GM13976 (cell line): ENCODE results near the gene TPM1.
A peak's percentile ranks its signal among the peaks of the same experiment; 100 is the strongest.
"Not testable (repeated sequence)": the region's sequence is repeated elsewhere in the genome, so short reads cannot be mapped to it uniquely, and the experiment has no call there.

Experiments
- DNase-seq: peaks from one replicate; pipeline ENCODE4 v3.0.0; 2012; ENCODE audit warnings: low spot score
- in situ Hi-C: fragments of 300-500 bp; cut with MboI; formaldehyde crosslinking; loops from one replicate; pipeline ENCODE4 v1.12.0; 2022; ENCODE audit warnings: low sequenced_read_pairs, mixed read lengths, inconsistent platforms; ENCODE audit not compliant: unreplicated experiment
- TF ChIP-seq, protein P1 (sequence below): IDR thresholded peaks from 2 replicates; pipeline ENCODE4 v1.5.1; 2012; ENCODE audit warnings: borderline replicate concordance, mild to moderate bottlenecking; ENCODE audit not compliant: insufficient read depth; ENCODE audit errors: extremely low read depth, missing control alignments, control extremely low read depth

TPM1 gene

DNA sequence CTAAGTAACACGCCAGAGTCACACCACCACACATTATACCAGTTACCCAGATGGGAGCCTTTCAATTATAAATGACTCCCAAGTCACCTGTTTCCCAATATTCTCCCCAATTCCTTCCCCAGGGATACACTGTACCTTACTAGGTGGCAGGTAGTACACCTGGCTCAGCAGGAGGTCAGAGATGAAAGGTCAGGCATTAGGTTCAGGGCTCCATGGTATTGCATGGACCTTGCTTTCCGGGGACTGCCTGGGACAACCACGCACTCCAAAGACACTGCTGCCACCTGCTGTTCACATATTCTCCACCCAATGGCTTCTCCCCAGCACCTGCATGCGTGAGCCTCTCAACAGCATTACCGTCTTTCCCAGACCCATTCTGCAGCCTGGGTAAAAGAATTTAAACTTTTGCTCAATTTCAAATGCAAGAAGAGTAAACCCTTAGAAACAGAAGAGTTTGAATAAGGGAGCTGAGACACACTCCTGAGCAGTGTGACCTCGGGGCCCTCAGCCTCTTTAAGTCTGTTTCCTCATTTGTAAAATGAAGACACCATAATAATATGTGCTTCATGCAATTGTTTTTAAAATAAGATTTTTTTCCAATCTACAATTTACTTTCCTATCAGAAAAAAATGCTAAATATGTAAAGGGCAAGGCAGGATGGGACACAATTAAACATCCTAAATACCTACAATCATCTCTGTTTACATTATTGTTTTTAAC, 51.1 kb downstream of the TPM1 start:
- in situ Hi-C loops, result no loop called here

DNA sequence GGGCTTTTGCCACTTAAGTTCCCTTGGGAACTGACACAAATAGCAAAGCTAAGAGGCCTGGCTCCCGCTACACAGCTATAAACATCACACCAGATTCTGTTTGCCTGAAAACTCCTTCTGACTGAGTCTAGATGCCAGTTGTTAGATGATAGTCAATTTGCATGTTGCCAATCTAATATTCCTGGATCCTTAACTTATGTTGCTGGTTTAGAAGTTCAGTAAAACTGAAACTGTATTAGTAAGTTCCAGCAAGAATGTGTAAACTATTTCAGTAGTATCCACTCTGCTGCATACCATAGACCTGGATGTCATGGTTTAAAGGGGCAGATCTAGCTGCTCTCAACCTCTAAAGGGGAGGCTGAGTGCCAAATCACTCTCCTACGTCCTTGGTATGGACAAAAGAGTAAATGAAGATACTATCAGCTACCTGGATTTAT, 52.0 kb downstream of the TPM1 start:
- TF ChIP-seq, protein P1, sequence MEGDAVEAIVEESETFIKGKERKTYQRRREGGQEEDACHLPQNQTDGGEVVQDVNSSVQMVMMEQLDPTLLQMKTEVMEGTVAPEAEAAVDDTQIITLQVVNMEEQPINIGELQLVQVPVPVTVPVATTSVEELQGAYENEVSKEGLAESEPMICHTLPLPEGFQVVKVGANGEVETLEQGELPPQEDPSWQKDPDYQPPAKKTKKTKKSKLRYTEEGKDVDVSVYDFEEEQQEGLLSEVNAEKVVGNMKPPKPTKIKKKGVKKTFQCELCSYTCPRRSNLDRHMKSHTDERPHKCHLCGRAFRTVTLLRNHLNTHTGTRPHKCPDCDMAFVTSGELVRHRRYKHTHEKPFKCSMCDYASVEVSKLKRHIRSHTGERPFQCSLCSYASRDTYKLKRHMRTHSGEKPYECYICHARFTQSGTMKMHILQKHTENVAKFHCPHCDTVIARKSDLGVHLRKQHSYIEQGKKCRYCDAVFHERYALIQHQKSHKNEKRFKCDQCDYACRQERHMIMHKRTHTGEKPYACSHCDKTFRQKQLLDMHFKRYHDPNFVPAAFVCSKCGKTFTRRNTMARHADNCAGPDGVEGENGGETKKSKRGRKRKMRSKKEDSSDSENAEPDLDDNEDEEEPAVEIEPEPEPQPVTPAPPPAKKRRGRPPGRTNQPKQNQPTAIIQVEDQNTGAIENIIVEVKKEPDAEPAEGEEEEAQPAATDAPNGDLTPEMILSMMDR, result no peak
- in situ Hi-C loops, result no loop called here
- no peak for DNase-seq

More for the DNA sequence above, 51.1 kb downstream of the TPM1 start:
- TF ChIP-seq, protein P1, result peak; percentile 79
- DNase-seq, result peak; percentile 83

DNA sequence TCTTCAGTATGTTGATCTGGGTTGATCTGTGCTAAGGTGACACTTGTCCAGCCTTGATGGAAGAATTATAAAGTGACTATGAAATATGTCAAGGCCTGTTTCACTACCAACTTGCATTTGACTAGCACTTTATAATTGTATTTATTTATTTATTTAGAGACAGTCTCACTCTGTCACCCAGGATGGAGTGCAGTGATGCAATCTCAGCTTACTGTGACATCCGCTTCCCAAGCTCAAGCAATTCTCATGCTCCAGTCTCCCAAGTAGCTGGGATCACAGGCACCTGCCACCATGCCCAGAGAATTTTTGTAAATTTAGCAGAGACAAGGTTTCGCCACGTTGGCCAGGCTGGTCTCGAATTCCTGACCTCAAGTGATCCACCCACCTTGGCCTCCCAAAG, 53.6 kb downstream of the TPM1 start:
- in situ Hi-C loops, result no loop called here
- TF ChIP-seq, protein P1, result no peak
- no peak for DNase-seq

DNA sequence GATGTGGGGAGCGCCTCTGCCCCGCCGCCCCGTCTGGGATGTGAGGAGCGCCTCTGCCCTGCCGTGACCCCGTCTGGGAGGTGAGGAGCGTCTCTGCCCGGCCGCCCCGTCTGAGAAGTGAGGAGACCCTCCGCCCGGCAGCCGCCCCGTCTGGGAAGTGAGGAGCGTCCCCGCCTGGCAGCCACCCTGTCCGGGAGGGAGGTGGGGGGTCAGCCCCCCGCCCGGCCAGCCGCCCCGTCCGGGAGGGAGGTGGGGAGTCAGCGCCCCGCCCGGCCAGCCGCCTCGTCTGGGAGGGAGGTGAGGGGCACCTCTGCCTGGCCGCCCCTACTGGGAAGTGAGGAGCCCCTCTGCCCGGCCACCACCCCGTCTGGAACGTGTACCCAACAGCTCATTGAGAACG, 56.4 kb downstream of the TPM1 start:
- DNase-seq, in situ Hi-C loops: not testable (repeated sequence)

DNA sequence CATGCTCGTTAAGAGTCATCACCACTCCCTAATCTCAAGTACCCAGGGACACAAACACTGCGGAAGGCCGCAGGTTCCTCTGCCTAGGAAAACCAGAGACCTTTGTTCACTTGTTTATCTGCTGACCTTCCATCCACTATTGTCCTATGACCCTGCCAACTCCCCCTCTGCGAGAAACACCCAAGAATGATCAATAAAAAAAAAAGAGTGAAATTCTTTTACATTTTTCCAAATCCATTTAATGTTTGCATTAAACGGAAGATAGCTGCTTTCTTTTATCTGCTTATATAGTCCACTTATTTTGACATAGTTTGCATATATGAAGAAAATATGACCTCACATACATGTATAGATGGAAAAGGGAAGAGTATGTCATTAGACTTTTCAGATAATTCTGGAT, 57.0 kb downstream of the TPM1 start:
- DNase-seq, in situ Hi-C loops: not testable (repeated sequence)

- TF ChIP-seq, protein P1, result no peak
- DNase-seq, result no peak
- in situ Hi-C loops, result no loop called here
Observed at GRCh38 chr15:63103416-63103815, 60.9 kb downstream of the TPM1 start.

- TF ChIP-seq, protein P1, result no peak
- in situ Hi-C loops, result no loop called here
- DNase-seq, result no peak
Observed at GRCh38 chr15:63104727-63105126, 62.2 kb downstream of the TPM1 start.

DNA sequence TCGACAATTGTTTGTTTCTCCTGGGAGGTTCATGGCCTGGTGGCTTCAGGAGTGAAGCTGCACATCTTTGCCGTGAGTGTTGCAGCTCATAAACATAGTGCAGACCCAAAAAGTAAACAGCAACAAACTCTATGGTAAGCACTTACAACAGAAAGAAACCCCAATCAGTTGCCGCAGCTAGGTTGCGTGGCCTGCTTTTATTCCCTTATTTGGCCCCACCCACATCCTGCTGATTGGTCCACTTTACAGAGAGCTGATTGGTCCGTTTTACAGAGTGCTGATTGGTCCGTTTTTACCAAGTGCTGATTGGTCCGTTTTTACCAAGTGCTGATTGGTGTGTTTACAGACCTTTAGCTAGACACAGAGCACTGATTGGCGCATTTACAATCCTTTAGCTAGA, 62.8 kb downstream of the TPM1 start:
- DNase-seq, in situ Hi-C loops: not testable (repeated sequence)
